Epithelial cell of proximal tubule (primary cell): ENCODE results near the gene METTL1. TPM values are rescaled to one million over a fixed set of nuclear protein-coding genes. Genes with fewer than 3 reads are reported as not detected.
A peak's percentile ranks its signal among the peaks of the same experiment; 100 is the strongest.

Experiments
- DNase-seq: peaks from one replicate; pipeline ENCODE4 v3.0.0-alpha.2; 2011; ENCODE audit warnings: low read depth
- H3K4me3 ChIP-seq: 2 replicates; pipeline ENCODE4 v1.5.1; 2011; ENCODE audit warnings: low read depth, mild to moderate bottlenecking, low read length
- CTCF ChIP-seq: conservative IDR thresholded peaks from 2 replicates; pipeline ENCODE4 v1.5.1; 2012; ENCODE audit warnings: low read depth, mild to moderate bottlenecking, low read length
- total RNA-seq: library from RNA; depleted of rRNA; stranded (reverse); fragments of >200 nt; gene quantifications from 2 replicates; pipeline ENCODE4 v1.2.3, GENCODE V29; 2015

The METTL1 gene
- total RNA-seq, 1 donor from 2014 or later = 27.3 TPM

GRCh38 chr12:57762463-57762862 lies 9.4 kb downstream of the METTL1 start:
- H3K4me3 ChIP-seq = no peak overlapping the region
- no peak for TF ChIP-seq CTCF
- no peak for DNase-seq

GRCh38 chr12:57761391-57761998 lies 10.4 kb downstream of the METTL1 start:
- no peak for DNase-seq
- no peak overlapping the region for H3K4me3 ChIP-seq
- no peak for TF ChIP-seq CTCF

- no peak for DNase-seq
- no peak for TF ChIP-seq CTCF
- H3K4me3 ChIP-seq = no peak overlapping the region
Measured at GRCh38 chr12:57760347-57760982, 11.4 kb downstream of the METTL1 start.

GRCh38 chr12:57759360-57759980 lies 12.4 kb downstream of the METTL1 start:
- H3K4me3 ChIP-seq = no peak overlapping the region
- DNase-seq = no peak
- peak; percentile 67 for TF ChIP-seq CTCF

- H3K4me3 ChIP-seq = no peak overlapping the region
- no peak for TF ChIP-seq CTCF
- DNase-seq = no peak
Measured at GRCh38 chr12:57758552-57759359, 13.1 kb downstream of the METTL1 start.

GRCh38 chr12:57757771-57758170 lies 14.1 kb downstream of the METTL1 start:
- no peak for TF ChIP-seq CTCF
- no peak for DNase-seq
- no peak overlapping the region for H3K4me3 ChIP-seq
